WTC11 (cell line): ENCODE results near the gene GTF2H3. TPM values are rescaled to one million over a fixed set of nuclear protein-coding genes. Genes with fewer than 3 reads are reported as not detected.
A peak's percentile ranks its signal among the peaks of the same experiment; 100 is the strongest.

Experiments
- ATAC-seq: fragments of 200-7000 bp; cut with Tn5 transposase; 2 replicates; pipeline ENCODE4 v1.10.0; 2021; ENCODE audit warnings: mild to moderate bottlenecking, moderate library complexity
- CTCF ChIA-PET: fragments of 300-600 bp; sonication (Branson Sonifier 250); formaldehyde crosslinking; loops from one replicate; lab custom pipeline; 2021; ENCODE audit warnings: antibody characterized with exemption; lab: Charles Lee
- POLR2A ChIA-PET: fragments of 350-600 bp; sonication (Branson Sonifier 250); formaldehyde crosslinking; loops from one replicate; lab custom pipeline; 2021; ENCODE audit warnings: antibody characterized with exemption; lab: Charles Lee
- DNase-seq: peaks from one replicate; pipeline ENCODE4 v3.0.0; 2021; ENCODE audit warnings: low spot score
- H3K27ac Mint-ChIP-seq: 2 replicates; pipeline ENCODE4 v1.8.0; 2021; ENCODE audit warnings: mixed read lengths
- H3K27me3 Mint-ChIP-seq: 2 replicates; pipeline ENCODE4 v1.8.0; 2021; ENCODE audit warnings: low read depth, mild to moderate bottlenecking, moderate library complexity, mixed read lengths
- H3K36me3 Mint-ChIP-seq: 2 replicates; pipeline ENCODE4 v1.8.0; 2021; ENCODE audit warnings: mixed read lengths
- H3K4me1 Mint-ChIP-seq: 2 replicates; pipeline ENCODE4 v1.8.0; 2022; ENCODE audit warnings: mixed read lengths
- H3K4me3 Mint-ChIP-seq: 2 replicates; pipeline ENCODE4 v1.8.0; 2021; ENCODE audit warnings: mild to moderate bottlenecking, moderate library complexity, mixed read lengths
- H3K9me3 Mint-ChIP-seq: 2 replicates; pipeline ENCODE4 v1.8.0; 2021; ENCODE audit warnings: mixed read lengths
- AR ChIP-seq: fragments of 250-450 bp; sonication (Bioruptor Pico); IDR thresholded peaks from 2 replicates; pipeline ENCODE4 v1.9.0; 2021; ENCODE audit warnings: mild to moderate bottlenecking
- CREB1 ChIP-seq: sonication (generic); formaldehyde crosslinking; IDR thresholded peaks from 2 replicates; pipeline ENCODE4 v1.8.0; 2023; ENCODE audit warnings: mild to moderate bottlenecking, missing genetic modification reagents
- E2F4 ChIP-seq: sonication (generic); formaldehyde crosslinking; IDR thresholded peaks from 2 replicates; pipeline ENCODE4 v1.8.1; 2022; ENCODE audit warnings: low read depth, mild to moderate bottlenecking, moderate library complexity, missing genetic modification reagents, borderline replicate concordance
- ELF4 ChIP-seq: sonication (generic); formaldehyde crosslinking; IDR thresholded peaks from 2 replicates; pipeline ENCODE4 v1.8.1; 2022; ENCODE audit warnings: low read depth, mild to moderate bottlenecking, moderate library complexity, missing genetic modification reagents
- ESRRA ChIP-seq: sonication (generic); formaldehyde crosslinking; IDR thresholded peaks from 2 replicates; pipeline ENCODE4 v1.8.1; 2022; ENCODE audit warnings: mild to moderate bottlenecking, missing genetic modification reagents, borderline replicate concordance
- ETV6 ChIP-seq: sonication (generic); formaldehyde crosslinking; IDR thresholded peaks from 2 replicates; pipeline ENCODE4 v1.8.1; 2022; ENCODE audit warnings: mild to moderate bottlenecking, missing genetic modification reagents
- FOXP1 ChIP-seq: sonication (generic); formaldehyde crosslinking; IDR thresholded peaks from 2 replicates; pipeline ENCODE4 v1.8.0; 2022; ENCODE audit warnings: missing genetic modification reagents, mild to moderate bottlenecking, moderate library complexity, borderline replicate concordance
- GRHL2 ChIP-seq: fragments of 250-450 bp; sonication (Bioruptor Pico); IDR thresholded peaks from 2 replicates; pipeline ENCODE4 v1.8.0; 2022; ENCODE audit warnings: mild to moderate bottlenecking, moderate library complexity; ENCODE audit not compliant: insufficient replicate concordance, severe bottlenecking
- GTF2I ChIP-seq: fragments of 250-450 bp; sonication (Bioruptor Pico); conservative IDR thresholded peaks from 2 replicates; pipeline ENCODE4 v1.4.0; 2021; ENCODE audit warnings: mild to moderate bottlenecking
- HMGA2 ChIP-seq: fragments of 250-450 bp; sonication (Bioruptor Pico); IDR thresholded peaks from 2 replicates; pipeline ENCODE4 v1.4.0; 2021; ENCODE audit warnings: mild to moderate bottlenecking, moderate library complexity
- IRF1 ChIP-seq: sonication (generic); formaldehyde crosslinking; IDR thresholded peaks from 2 replicates; pipeline ENCODE4 v1.8.0; 2023; ENCODE audit warnings: missing genetic modification reagents
- MLX ChIP-seq: sonication (generic); formaldehyde crosslinking; IDR thresholded peaks from 2 replicates; pipeline ENCODE4 v1.8.1; 2023; ENCODE audit warnings: mild to moderate bottlenecking, missing genetic modification reagents, moderate library complexity
- MXD4 ChIP-seq: fragments of 250-450 bp; sonication (Bioruptor Pico); IDR thresholded peaks from 2 replicates; pipeline ENCODE4 v1.8.0; 2021; ENCODE audit warnings: mild to moderate bottlenecking, moderate library complexity, borderline replicate concordance
- MYBL2 ChIP-seq: sonication (generic); formaldehyde crosslinking; IDR thresholded peaks from 2 replicates; pipeline ENCODE4 v1.8.1; 2023; ENCODE audit warnings: mild to moderate bottlenecking, moderate library complexity, missing genetic modification reagents
- NFE2L1 ChIP-seq: sonication (generic); formaldehyde crosslinking; IDR thresholded peaks from 2 replicates; pipeline ENCODE4 v1.8.1; 2023; ENCODE audit warnings: missing genetic modification reagents
- NFYB ChIP-seq: sonication (generic); formaldehyde crosslinking; conservative IDR thresholded peaks from 2 replicates; pipeline ENCODE4 v1.8.0; 2022; ENCODE audit warnings: low read depth, missing genetic modification reagents
- NR2C2 ChIP-seq: sonication (generic); formaldehyde crosslinking; IDR thresholded peaks from 2 replicates; pipeline ENCODE4 v1.8.0; 2022; ENCODE audit warnings: mild to moderate bottlenecking, missing genetic modification reagents
- OVOL2 ChIP-seq: fragments of 250-450 bp; sonication (Bioruptor Pico); IDR thresholded peaks from 2 replicates; pipeline ENCODE4 v1.9.0; 2021; ENCODE audit warnings: mild to moderate bottlenecking, borderline replicate concordance
- RORB ChIP-seq: fragments of 250-450 bp; sonication (Bioruptor Pico); IDR thresholded peaks from 2 replicates; pipeline ENCODE4 v1.9.0; 2021; ENCODE audit warnings: mild to moderate bottlenecking
- SP1 ChIP-seq: sonication (generic); formaldehyde crosslinking; conservative IDR thresholded peaks from 2 replicates; pipeline ENCODE4 v1.8.1; 2022; ENCODE audit warnings: missing genetic modification reagents
- STAT6 ChIP-seq: sonication (generic); formaldehyde crosslinking; conservative IDR thresholded peaks from 2 replicates; pipeline ENCODE4 v1.8.1; 2023; ENCODE audit warnings: mild to moderate bottlenecking, low read depth, missing genetic modification reagents, moderate library complexity
- TEAD4 ChIP-seq: sonication (generic); formaldehyde crosslinking; IDR thresholded peaks from 2 replicates; pipeline ENCODE4 v1.8.0; 2022; ENCODE audit warnings: mild to moderate bottlenecking, missing genetic modification reagents
- TP53 ChIP-seq: sonication (generic); formaldehyde crosslinking; IDR thresholded peaks from 2 replicates; pipeline ENCODE4 v1.8.1; 2023; ENCODE audit warnings: mild to moderate bottlenecking, missing genetic modification reagents
- ZMAT4 ChIP-seq: fragments of 250-450 bp; sonication (Bioruptor Pico); IDR thresholded peaks from 2 replicates; pipeline ENCODE4 v1.9.0; 2021; ENCODE audit warnings: mild to moderate bottlenecking
- ZNF219 ChIP-seq: sonication (generic); formaldehyde crosslinking; IDR thresholded peaks from 2 replicates; pipeline ENCODE4 v1.8.0; 2023; ENCODE audit warnings: missing genetic modification reagents, mild to moderate bottlenecking, borderline replicate concordance
- ZNF232 ChIP-seq: sonication (generic); formaldehyde crosslinking; IDR thresholded peaks from 2 replicates; pipeline ENCODE4 v1.8.0; 2022; ENCODE audit warnings: mild to moderate bottlenecking, missing genetic modification reagents
- ZNF317 ChIP-seq: sonication (generic); formaldehyde crosslinking; IDR thresholded peaks from 2 replicates; pipeline ENCODE4 v1.8.1; 2023; ENCODE audit warnings: low read depth, mild to moderate bottlenecking, moderate library complexity, missing genetic modification reagents, borderline replicate concordance
- total RNA-seq: library from RNA; stranded (reverse); gene quantifications from 3 replicates; pipeline ENCODE4 v1.2.3, GENCODE V29; 2021

Gene GTF2H3
- total RNA-seq, 1 experiment from 2014 or later = 31.6 TPM

- no peak overlapping the region for H3K27ac Mint-ChIP-seq
- CTCF ChIA-PET = no interaction called here
- H3K36me3 Mint-ChIP-seq = peaks cover 4% of the 10 kb centered on the region; the same call in 1 of the 2 replicates
- no peaks in the 10 kb centered on the region for H3K27me3 Mint-ChIP-seq
- no peaks in the 10 kb centered on the region for H3K9me3 Mint-ChIP-seq
- H3K4me1 Mint-ChIP-seq = no peaks in the 10 kb centered on the region
- TF ChIP-seq NFE2L1 (CRISPR knock-in tag) (no peak), ELF4 (CRISPR knock-in tag) (no peak), STAT6 (no peak), ZNF219 (no peak), GTF2I (CRISPR knock-in tag) (no peak), AR (CRISPR knock-in tag) (no peak), MXD4 (CRISPR knock-in tag) (no peak), ETV6 (CRISPR knock-in tag) (no peak), E2F4 (CRISPR knock-in tag) (no peak), IRF1 (CRISPR knock-in tag) (no peak), FOXP1 (CRISPR knock-in tag) (no peak), TP53 (no peak), ZMAT4 (CRISPR knock-in tag) (no peak), MLX (CRISPR knock-in tag) (no peak), ZNF317 (CRISPR knock-in tag) (no peak), NR2C2 (CRISPR knock-in tag) (no peak), RORB (CRISPR knock-in tag) (no peak)
- no peak overlapping the region for H3K4me3 Mint-ChIP-seq
- POLR2A ChIA-PET = no interaction called here
- no peak for DNase-seq
- no peak for ATAC-seq
These were observed 50.3 kb downstream of the GTF2H3 start for GRCh38 chr12:123683964-123684363.

- no peak for DNase-seq
- no peaks in the 10 kb centered on the region for H3K4me1 Mint-ChIP-seq
- no peak overlapping the region for H3K4me3 Mint-ChIP-seq
- no peaks in the 10 kb centered on the region for H3K9me3 Mint-ChIP-seq
- H3K36me3 Mint-ChIP-seq = no peaks in the 10 kb centered on the region
- POLR2A ChIA-PET = no interaction called here
- CTCF ChIA-PET = no interaction called here
- no peak for ATAC-seq
- peak overlapping the region; percentile 33; the same call in 1 of the 2 replicates for H3K27ac Mint-ChIP-seq
- H3K27me3 Mint-ChIP-seq = no peaks in the 10 kb centered on the region
- TF ChIP-seq HMGA2 (CRISPR knock-in tag) (no peak), TEAD4 (no peak), ZNF232 (no peak), MYBL2 (CRISPR knock-in tag) (no peak), OVOL2 (CRISPR knock-in tag) (no peak), CREB1 (CRISPR knock-in tag) (no peak), ESRRA (CRISPR knock-in tag) (no peak), NR2C2 (CRISPR knock-in tag) (no peak), NFYB (no peak), SP1 (no peak), GRHL2 (CRISPR knock-in tag) (no peak)
These were observed 53.1 kb downstream of the GTF2H3 start for GRCh38 chr12:123686636-123687190.
